GM19372 (cell line): ENCODE data around the gene SYTL5.

Experiments used
- ATAC-seq: cut with Tn5 transposase; IDR thresholded peaks from one replicate; pipeline ENCODE4 v1.9.1; 2021; ENCODE audit warnings: mild to moderate bottlenecking, low read depth, moderate library complexity; ENCODE audit not compliant: unreplicated experiment

SYTL5 gene

DNA sequence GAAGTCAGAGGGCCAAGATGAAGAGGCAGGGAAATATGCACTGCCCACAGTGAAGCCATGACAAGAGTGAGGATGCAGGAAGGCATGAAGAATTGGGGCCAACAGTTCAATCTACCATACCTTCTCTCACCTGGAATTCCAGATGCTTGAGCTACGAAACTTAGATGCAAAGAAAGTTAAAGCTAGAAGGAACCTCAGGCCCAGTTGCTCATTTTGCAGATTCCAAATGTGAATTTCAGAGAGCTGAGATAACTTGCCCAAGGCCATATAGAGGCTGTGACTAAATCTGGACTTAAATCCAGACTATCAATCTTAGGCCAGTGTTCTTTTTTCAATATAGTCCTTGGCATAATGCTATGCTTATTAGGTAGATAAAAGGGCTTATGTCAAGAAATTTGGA, 121.6 kb downstream of the SYTL5 start:
- ATAC-seq: no peak

- no peak for ATAC-seq
These were observed 123.0 kb downstream of the SYTL5 start for GRCh38 chrX:38129366-38129765.

DNA sequence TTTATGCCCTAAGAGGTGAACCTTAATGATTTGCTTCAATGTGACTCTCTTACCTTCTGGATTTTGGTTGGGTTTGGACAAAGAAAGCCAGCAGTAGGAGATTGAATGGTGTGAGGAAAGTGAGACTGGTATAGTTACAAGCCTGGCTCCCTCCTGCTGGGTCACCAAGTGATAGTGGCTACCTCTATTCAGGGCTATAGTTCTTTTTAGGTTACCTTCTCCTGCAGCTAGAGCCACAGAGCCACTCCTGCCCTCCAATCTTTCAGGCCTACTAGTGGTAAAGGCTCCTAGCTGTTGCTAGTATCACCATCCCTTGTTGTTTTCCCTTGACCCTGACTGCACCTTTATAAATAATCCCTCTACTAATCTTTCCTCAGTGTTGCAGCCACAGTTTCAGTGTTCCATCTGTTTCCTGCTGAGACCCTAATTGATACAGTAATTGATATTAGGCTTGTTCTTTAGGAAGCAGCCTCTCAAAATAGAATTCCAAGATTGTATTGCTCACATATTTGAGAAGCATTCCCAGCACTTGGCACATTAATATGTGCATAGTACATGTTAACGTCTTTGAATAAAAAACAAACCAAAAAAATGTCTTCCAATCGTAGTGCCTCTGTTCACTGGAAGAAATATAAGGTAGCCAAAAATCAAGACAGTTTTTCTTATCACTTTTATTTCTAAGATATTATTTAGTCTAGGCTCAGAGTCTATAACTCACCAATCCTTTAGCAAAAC, 132.0 kb downstream of the SYTL5 start:
- no peak for ATAC-seq

DNA sequence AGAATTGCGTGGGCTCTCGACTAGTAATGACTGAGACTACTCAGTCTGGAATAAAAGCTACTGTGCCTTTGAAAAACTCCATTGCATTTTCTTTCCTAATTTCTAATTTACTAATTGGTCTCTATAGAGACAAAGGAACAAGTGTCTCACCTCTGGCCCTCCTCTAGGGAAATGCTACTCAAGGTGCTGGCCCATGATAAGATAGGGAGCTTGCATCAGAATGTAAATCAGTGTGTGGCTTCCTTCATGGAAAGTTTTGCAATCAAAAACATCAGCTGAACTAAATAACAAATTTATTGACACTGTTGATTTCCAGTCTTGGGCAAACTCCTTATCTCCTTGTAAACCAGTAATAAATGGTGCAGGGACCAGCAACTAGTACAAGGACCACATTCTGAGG, 132.5 kb downstream of the SYTL5 start:
- ATAC-seq: no peak

DNA sequence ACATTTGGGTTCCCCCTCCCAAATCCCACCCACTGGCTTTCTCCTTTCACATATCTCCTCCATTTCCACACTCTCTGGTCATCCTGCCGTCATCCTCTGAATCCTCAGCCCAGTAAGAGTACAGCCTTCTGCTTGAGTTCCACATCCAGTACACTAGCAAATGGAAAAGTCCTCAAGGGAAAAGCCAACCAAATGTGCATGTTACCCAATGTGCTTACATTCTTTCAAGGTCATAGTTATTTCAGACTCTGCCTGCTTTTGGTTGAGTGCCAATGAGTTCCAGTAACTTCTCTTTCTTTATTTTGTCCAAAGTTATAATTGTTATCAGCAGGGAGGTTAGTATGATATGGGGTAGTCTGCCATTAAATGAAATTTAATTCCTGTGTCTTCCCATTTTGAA, 136.3 kb downstream of the SYTL5 start:
- no peak for ATAC-seq

DNA sequence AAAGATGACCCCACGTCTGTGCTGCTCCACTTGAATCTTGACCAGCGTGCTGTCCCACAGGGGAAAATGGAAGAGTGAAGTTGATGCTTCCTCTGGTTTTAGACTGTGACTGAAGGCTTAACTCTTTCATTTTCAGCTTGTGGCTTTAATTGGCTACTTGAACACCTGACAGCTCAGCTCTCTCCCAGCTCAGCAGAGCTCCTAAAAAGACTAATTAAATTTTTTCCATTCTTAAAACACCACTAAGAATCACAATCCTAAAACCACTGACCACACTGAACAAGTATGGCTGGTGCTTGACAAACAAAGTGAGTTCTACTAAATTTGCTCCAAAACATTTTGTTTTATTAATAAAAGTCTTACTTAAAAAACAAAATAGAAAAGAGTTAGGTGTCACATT, 142.7 kb downstream of the SYTL5 start:
- no peak for ATAC-seq

DNA sequence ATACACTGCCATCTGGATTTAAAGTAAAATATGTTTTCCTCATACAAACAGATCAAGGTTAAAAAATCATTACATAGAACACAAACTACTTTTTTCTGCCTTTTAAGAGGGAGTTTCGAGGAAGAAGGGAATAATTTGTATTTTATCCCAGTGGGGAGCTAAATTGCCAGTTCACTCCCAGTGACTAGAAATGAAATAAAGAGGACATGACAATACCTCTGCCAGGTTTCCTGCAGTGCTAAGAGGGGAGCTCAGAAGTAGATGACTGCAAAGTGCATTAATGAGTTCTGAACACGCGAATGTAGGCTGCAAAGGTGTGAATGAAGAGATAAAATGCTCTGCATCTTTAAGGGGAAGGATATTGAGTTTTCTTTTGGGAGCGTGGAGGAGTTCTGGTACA, 144.6 kb downstream of the SYTL5 start:
- ATAC-seq: no peak

DNA sequence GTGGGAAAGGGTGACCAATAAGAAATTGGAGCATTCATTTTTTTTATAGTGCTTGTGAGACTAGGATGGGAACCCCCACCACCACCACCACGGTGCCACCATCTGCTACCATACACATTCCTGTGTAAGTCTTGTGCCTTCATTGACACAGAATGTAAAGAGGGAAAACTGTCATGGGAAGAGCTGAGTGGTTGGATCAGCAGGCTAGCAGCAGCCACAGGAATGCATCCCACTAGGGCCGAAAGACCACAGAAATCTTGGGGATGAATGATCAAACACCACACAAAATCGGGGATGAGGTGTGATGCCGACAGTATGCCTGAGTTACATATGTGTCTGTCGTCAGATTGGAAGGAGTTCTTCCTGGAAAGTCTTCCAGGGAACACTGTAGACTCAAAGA, 145.1 kb downstream of the SYTL5 start:
- ATAC-seq: no peak

DNA sequence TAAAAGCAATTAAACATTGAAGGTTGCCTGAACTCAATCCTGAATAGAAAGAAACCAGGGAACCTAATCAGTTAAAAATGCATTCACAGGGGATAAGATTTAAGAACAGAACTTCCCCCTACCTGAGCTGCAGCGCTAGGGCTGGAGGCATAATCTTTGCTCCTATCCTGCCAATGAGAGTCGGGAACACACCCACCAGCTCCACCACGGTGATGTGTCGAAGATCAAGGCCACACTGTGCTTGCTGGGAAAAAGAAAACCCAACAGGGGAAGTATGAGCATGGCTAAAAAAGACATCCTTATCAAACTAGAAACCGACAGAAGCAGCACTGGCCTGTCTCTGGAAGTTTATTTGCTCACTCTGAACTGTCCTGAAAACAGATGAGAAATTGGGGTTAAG, 148.0 kb downstream of the SYTL5 start:
- ATAC-seq: no peak

DNA sequence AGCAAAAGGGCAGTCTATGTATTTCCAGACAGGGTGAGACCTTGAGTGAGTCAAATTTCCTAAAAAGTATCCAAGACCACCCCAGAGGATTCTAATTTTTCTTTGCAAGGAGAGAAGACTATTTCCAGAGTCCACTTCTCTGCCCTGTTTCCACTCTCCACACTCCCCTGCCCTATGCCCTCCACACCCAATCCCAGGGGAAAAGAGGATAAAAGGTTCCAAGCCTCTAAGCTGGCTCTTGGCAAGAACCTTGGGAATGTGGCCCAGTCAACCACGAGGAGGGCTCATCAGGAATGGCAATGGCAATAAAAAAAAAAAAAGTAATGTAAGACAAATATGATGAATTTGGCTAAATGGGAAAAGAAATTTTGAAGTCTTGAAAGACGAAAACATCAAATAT, 148.5 kb downstream of the SYTL5 start:
- no peak for ATAC-seq

DNA sequence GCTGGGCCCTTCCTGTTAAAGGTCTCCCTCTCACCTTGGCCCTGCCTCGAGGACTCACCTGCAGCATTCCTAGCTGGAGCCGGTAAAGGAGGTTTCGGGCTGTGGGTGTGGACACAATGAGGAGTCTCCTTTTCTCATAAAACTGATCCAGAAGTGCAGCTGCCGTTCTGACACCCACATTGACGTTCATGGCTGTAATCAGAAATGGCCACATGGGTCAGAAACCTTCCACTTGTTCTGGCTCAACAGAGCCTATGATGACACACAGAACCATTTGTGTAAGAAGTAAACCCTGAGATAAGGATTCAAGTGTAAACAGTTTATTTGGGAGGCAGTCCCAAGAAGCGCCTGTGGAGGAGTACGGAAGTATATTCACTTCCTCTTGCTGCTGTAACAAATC, 150.5 kb downstream of the SYTL5 start:
- ATAC-seq: no peak

DNA sequence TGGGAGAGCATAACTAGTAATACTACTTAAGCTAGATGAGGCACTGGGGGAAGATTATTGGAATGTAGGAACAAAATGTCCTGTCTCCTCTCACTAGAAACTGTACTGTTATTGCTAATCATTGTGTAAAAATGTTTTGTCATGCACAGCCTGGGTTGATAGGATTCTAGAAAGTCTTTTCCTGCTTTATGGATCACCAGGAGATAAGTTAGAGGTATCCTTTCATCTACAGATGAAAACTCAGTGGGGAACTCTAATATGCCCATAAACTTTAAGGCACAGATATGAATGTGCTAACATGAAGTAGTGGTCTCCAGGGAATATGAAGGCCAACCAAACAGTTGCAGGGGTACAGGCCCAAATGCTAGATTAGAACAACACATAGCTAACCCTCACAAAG, 156.8 kb downstream of the SYTL5 start:
- ATAC-seq: no peak

DNA sequence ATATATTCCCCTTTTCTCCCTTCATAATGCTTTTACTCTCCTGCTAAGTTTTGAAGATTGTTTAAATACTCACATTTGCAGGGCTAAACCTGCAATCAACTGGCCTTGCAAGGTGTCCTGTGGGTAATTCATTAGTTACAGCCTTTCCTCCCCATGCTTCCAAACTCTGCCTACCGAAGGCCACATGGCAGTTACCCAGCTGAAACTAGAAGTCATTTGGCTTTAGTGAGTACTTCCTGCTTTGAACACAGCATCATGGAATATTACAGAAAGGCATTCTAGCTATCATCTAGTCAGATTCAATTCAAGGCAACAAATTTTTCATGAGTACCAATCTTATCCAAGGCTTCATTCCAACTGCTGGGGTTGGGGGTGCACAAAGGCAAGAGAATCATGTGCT, 158.7 kb downstream of the SYTL5 start:
- no peak for ATAC-seq

- no peak for ATAC-seq
These were observed 160.2 kb downstream of the SYTL5 start for GRCh38 chrX:38166478-38167083.

DNA sequence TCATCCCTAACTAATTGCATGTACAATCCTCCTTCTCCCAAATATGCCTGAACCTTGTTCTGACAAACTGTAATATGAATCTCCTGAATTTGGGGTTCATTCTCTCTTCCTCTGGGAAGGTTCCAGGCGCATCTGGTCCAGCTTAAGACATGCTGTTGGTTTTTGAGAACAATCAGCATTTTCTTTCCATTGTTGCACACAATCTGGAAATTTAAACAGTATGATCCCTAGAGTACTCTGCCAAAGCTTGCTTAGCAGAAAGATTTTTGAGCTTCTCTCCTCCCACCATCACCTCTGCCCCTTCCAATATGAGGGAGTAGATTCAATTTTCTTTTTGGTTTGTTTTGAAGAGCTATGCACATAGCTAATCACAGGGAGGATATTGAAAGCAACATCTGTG, 164.2 kb downstream of the SYTL5 start:
- no peak for ATAC-seq

DNA sequence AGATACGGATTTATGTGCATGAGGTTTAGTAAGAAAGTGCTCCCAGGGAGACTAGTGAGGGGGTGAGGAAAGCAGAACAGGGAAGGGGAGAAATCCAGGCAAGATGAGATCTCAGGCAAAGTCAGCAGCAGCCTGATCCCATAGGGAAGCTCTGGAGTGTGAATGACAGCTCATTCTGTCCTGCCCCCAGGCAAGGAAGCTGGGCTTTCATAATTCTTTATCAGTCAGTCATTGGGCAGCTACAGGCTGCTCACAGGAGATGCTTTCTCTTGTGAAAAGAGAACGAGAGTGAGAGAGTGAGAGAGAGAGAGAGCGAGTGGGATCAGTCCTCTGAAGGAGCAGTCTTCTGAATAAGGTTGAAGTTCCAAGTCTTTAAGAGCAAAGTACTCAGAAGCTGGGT, 166.2 kb downstream of the SYTL5 start:
- no peak for ATAC-seq

DNA sequence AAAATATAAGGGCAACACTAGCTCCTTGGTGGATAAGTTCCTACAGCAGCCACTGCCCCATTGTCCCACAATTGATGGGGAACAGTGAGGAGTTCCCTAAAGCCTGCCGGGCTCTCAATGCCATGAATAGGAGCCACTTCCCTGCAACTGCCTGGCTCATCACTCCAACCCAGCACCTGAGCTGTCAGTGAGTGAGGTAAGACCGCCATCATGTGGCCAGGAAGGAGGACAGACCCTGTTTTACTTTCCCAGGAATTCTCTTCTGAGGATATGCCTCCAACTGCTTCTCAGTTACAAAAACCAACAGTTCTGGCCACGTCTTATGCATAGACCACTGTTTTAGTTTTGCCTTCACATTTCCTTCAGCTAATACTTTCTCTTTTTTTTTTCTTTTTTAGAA, 168.8 kb downstream of the SYTL5 start:
- ATAC-seq: no peak

DNA sequence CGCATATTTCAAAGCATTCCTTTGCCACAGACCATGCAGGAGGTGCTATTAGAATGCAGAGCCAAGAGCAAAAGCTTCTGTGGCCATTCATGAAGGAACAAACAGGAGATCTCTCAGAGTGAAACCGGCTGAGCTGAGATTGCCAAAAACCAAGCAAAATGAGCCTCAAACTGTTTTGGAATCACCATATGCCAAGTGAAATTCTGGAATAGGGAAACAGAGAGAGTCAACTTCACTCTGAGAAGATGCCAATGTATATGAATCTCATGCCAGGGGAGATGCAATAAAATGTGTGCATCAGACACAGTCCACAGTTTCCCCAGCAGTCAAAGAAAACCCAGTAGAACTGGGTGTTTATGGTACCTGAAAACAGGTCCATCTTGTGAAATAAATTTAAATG, 172.0 kb downstream of the SYTL5 start:
- ATAC-seq: no peak
